GM04504 (cell line): ENCODE results near the gene CRIP2.

Source experiments
- DNase-seq: peaks from one replicate; pipeline ENCODE4 v3.0.0-alpha.2; 2012; ENCODE audit warnings: low read depth

CRIP2 gene

GRCh38 chr14:105499256-105500035, 24.8 kb downstream of the CRIP2 start:
- no peak for DNase-seq

DNA sequence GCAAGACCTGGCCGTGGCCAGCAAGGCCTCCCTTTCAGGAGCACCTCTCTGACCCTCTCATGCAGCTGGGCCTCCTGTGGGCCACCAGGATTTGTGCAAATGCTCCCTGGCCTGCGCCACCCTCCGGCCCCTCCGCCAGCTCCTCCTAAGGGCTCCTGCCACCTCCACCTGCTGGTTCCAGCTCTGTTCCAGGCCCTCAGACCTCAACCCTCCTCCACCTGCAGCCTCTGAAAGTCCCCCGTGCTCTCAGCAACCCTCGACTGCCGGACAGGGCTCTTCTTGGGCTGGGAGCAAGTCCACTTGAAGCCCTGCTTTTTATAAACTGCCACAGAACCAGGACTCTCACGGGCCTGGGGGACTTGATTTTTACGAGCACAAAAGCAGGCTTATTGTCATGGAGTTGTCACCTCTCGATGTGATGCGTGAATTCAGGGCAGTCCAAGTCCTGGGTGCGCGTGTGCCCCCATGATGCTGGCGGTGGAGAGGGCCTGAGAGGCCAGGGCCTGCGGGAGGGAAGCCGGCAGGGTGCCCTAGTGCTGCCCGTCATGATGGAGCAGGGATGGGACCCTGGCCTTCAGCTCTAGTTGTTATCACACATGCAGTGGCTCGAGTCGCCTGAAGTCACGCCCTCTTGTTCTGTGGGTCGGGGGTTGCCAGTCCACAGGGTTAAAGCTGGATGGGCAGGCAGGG, 25.6 kb downstream of the CRIP2 start:
- no peak for DNase-seq

- no peak for DNase-seq
Measured at GRCh38 chr14:105500726-105501101, 26.1 kb downstream of the CRIP2 start.

- DNase-seq = no peak
Measured at GRCh38 chr14:105501504-105502291, 27.1 kb downstream of the CRIP2 start.

- no peak for DNase-seq
Measured at GRCh38 chr14:105502446-105503295, 28.1 kb downstream of the CRIP2 start.

DNA sequence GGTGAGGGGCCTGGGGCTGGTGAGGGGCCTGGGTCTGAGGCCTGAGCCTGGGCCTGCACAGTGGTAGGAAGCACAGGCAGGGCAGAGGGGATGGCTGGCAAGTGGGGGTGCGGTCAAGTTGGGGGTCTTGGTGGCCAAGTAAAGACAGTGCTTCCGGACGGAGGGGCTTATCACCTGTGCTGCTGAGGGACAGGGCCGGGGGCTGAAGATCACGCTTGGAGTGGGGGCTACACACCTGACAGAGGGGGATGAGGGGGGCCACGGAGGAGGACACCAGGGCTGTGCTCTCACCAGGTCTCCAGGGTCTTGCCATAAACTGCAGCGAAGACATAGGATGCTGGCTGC, 28.6 kb downstream of the CRIP2 start:
- DNase-seq = no peak

DNA sequence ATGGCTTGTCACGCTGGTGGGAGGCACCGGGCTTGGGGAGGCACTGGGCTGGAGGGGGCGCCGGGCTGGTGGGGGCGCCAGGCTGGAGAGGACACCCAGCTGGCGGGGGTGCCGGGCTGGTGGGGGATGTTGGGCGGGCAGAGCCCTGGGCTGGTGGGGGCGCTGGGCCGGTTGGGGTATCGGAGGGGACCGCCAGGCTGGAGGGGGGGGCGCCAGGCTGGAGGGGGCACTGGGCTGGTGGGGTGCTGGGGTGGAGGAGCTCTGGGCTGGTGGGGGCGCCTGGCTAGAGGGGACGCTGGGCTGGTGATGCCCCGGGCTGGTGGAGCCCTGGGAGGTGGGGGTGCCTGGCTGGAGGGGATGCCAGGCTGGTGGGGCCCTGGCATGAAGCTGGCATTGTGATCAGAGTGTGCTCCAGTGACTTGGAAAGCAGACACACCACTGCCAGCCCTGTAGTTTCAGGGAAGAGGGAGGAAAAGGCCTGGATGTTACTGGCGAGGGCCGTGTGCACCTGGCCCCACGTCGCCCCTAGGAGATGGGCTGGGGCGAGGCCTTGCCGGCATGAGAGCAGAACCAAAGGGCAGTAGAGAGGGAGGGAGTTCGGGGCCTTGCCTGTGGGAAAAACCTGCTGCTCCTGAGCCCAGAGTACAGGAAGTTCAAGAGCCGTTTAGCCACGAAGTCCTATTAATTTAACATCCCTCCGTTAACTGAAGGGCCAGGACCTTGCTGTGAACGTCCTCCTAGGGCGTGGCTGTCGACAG, 29.5 kb downstream of the CRIP2 start:
- no peak for DNase-seq

DNA sequence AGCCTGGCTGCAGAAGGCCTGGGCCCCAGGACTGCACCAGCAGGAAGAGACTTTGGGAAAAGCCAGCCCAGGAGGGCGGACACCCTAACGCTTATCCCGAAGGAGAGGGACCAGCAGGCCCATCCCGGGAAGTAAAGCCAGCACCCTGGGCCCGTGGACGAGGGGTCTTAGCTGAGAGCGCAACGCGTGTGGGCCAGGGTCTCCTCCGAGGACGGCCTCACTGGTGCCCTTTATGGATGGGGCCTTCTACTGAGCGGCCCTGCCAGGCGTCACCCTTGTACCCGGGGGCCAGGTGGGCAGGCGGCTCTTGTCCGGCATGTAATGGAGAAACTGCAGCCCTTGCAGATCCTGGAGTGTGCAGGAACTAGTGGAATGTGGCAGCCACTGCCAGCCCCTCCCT, 30.5 kb downstream of the CRIP2 start:
- no peak for DNase-seq

- DNase-seq = no peak
Measured at GRCh38 chr14:105507247-105507646, 32.6 kb downstream of the CRIP2 start.

- DNase-seq = no peak
Measured at GRCh38 chr14:105508069-105508468, 33.4 kb downstream of the CRIP2 start.

DNA sequence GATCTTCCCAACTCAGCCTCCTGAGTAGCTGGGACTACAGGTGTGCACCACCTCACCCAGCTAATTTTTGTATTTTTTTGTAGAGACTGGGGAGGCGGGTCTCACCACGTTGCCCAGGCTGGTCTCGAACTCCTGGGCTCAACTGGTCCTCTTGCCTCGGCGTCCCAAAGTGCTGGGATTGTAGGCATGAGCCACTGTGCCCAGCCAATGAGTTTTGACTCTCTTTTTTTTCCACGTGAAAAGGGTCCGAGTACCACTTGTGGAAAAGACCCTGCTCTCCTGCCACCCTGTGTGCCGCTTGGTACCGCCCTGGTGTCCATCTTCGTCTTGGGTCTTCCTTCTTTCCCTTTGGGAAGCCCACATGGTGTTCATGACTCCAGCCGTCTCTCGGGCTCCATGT, 34.0 kb downstream of the CRIP2 start:
- DNase-seq = no peak

GRCh38 chr14:105517096-105517495, 42.5 kb downstream of the CRIP2 start:
- DNase-seq = no peak

GRCh38 chr14:105519946-105520698, 45.5 kb downstream of the CRIP2 start:
- no peak for DNase-seq

GRCh38 chr14:105525326-105525725, 50.7 kb downstream of the CRIP2 start:
- DNase-seq = no peak

DNA sequence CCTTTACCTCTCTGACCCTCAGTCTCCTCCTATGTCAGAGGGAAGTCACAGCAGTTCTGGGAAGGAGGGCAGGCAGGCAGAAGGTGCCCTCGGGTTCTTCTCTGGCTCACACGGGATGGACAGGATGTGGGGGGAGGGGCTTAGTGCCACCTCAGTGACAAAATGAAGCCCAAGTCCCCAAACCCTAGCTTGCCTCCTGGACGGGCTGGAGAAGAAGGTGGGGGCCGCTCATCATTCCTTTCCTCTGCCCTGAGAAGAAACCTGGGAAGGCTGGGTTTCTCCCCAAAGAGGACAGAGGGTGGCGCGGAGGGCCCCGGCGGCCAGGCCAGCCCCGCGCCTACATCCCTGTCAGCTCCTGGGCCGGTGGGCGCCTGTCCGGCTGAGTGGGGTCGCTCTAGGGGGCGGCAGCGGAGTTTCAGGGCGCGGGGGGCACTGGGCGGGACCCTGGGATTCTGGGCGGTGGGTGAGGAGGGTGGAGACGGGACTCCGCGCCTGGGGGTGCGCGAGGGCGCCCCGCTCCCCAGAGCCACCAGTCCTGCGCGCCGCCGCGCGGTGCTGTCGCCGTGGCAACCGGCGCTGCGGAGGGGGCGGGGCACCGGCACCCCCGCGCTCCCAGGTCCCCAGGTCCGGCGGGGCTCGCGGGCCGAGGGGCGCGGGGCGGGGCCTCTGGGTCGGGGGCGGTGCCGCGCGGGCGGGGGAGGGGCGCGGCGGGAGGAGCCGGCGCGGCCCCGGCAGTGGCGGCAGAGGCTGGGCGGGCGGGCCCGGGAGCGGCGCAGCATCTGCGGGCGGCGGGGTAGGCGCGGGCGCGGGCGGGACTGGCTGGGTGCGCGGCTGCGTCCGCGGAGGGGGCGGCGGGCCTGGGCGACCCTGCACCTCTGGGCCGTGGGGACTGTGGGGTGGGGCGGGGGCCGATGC, 51.5 kb downstream of the CRIP2 start, which contains the start of gene TMEM121:
Gene TMEM121 (plus strand): TSS at position 723 of the 915 bp plus-strand sequence. CDS start 2,252 bp downstream, outside the sequence.
- no peak for DNase-seq

DNA sequence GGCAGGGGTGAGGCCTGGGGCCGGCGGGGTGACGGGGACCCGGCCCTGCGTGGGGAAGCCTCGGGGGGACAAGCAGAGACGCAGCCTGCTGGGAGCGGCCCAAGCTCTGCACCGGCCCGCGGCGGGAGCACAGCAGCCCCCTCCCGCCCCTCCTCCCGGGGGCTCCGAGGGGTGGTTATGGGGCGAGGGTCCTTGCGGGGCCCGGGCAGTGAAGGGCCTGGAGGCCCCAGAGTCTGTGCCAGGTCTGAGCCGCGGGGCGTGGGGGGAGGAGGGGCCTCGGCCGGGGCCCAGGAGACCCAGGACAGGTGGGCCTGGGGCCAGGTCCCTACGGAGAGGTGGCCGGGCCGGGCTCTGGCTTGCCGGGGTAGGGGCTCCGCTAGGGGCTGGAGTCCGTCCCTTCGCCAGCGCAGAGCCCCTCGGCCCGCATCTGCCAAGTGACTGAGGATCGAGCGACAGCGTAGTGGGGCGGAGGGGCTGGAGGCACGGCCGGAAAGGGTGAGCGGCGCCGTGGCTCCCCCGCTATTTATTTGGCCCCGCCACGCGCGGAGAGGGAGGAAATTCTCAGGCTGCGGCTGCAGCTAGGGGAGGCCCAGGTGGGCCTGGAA, 52.3 kb downstream of the CRIP2 start:
- DNase-seq = no peak

DNA sequence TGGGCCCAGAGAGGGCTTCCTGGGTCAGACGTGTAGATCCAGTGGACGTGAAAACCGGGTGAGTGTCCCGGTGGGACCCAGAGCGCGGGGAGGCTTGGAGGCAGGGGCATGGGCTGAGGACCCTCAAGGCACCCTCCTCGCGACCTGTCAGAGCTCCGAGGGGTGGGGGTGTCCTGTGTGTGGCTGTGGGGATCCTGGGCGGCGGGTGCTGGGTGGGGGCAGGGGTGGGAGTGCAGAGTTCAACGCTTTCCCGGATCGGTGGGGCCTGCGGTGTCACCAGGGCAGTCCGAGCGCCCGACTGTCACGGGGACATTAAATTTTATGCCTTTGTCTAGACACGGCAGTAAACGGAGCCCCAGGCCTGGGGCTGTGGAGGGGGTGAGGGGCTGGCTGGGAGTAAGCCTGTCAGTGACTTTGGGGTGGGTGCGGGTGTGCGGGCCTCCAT, 52.8 kb downstream of the CRIP2 start:
- DNase-seq = no peak

- peak; percentile 32 for DNase-seq
Measured at GRCh38 chr14:105527826-105528585, 53.4 kb downstream of the CRIP2 start.
